DND-41 (cell line): Measurements from ENCODE around the gene SLC8A2.
A peak's percentile ranks its signal among the peaks of the same experiment; 100 is the strongest.
"Not testable (repeated sequence)": the region's sequence is repeated elsewhere in the genome, so short reads cannot be mapped to it uniquely, and the experiment has no call there.

Source experiments
- ATAC-seq: fragments of 200-7000 bp; cut with Tn5 transposase; 3 replicates; pipeline ENCODE4 v1.9.1; 2021; ENCODE audit warnings: low read depth; ENCODE audit not compliant: insufficient read depth
- DNase-seq: peaks from one replicate; pipeline ENCODE4 v3.0.0-alpha.2; 2020
- H2AFZ ChIP-seq: 2 replicates; pipeline ENCODE4 v1.6.0; 2012; ENCODE audit warnings: low read depth, low read length
- H3K27ac ChIP-seq: 2 replicates; pipeline ENCODE4 v1.5.1; 2012; ENCODE audit warnings: low read length, inconsistent platforms
- H3K27me3 ChIP-seq: fragments of 200-600 bp; sonication (generic); 2 replicates; pipeline ENCODE4 v1.6.0; 2012; ENCODE audit warnings: low read length, mild to moderate bottlenecking, inconsistent platforms; ENCODE audit not compliant: insufficient read depth, poor library complexity
- H3K36me3 ChIP-seq: 2 replicates; pipeline ENCODE4 v1.5.1; 2012; ENCODE audit warnings: low read length, inconsistent platforms; ENCODE audit not compliant: insufficient read depth
- H3K4me1 ChIP-seq: 2 replicates; pipeline ENCODE4 v1.5.1; 2012; ENCODE audit warnings: mild to moderate bottlenecking, low read length; ENCODE audit not compliant: insufficient read depth
- H3K4me2 ChIP-seq: 2 replicates; pipeline ENCODE4 v1.6.0; 2012; ENCODE audit warnings: mild to moderate bottlenecking, moderate library complexity, low read length, inconsistent platforms; ENCODE audit not compliant: insufficient read depth
- H3K4me3 ChIP-seq, 2 experiments: fragments of 200-600 bp in 1 of 2; shearing (Covaris generic) in 1 of 2; 2 replicates each; pipeline ENCODE4 v1.5.1; 2012 to 2016; ENCODE audit warnings: inconsistent platforms in 2 of 2, low read length in 2 of 2, mild to moderate bottlenecking in 2 of 2, low read depth in 1 of 2, moderate library complexity in 1 of 2
- H3K79me2 ChIP-seq: 2 replicates; pipeline ENCODE4 v1.6.0; 2012; ENCODE audit warnings: low read length, inconsistent platforms; ENCODE audit not compliant: insufficient read depth
- H3K9ac ChIP-seq: 2 replicates; pipeline ENCODE4 v1.6.0; 2012; ENCODE audit warnings: low read depth, mild to moderate bottlenecking, inconsistent platforms, low read length, moderate library complexity
- H3K9me3 ChIP-seq: 2 replicates; pipeline ENCODE4 v1.5.1; 2012; ENCODE audit warnings: low read length, moderate library complexity, mild to moderate bottlenecking, inconsistent platforms; ENCODE audit not compliant: insufficient read depth, severe bottlenecking
- H4K20me1 ChIP-seq: 2 replicates; pipeline ENCODE4 v1.6.0; 2012; ENCODE audit warnings: low read length; ENCODE audit not compliant: insufficient read depth
- EZH2 ChIP-seq: IDR thresholded peaks from 3 replicates; pipeline ENCODE4 v1.6.1; 2012; ENCODE audit warnings: borderline replicate concordance, low read depth, mild to moderate bottlenecking, moderate library complexity, low read length, inconsistent platforms; ENCODE audit not compliant: severe bottlenecking
- TF ChIP-seq, protein P1 (sequence below): IDR thresholded peaks from 2 replicates; pipeline ENCODE4 v1.5.1; 2012; ENCODE audit warnings: borderline replicate concordance, low read length, moderate library complexity, mild to moderate bottlenecking; ENCODE audit not compliant: poor library complexity, severe bottlenecking; ENCODE audit errors: extremely low read depth

Gene SLC8A2

DNA sequence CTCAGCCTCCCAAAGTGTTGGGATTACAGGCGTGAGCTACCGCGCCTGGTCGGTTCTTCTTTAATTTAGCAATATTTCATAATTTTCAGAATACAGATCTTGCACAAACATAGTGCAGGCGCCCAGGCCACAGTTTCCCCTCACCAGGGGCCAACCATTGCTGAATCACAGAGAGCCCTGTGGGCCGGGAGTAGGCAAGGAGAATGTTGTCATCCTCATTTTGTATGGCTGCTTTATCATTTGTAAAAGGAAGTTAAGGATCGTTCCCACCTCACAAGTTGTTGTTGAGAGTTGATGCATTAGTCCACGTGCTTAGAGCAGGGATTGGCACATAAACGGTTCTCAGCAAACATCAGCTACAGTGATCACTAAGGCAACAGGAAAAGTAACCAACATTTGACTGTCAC lies 82.5 kb downstream of the SLC8A2 start:
- DNase-seq (no peak), ATAC-seq (no peak)
- TF ChIP-seq, protein P1, sequence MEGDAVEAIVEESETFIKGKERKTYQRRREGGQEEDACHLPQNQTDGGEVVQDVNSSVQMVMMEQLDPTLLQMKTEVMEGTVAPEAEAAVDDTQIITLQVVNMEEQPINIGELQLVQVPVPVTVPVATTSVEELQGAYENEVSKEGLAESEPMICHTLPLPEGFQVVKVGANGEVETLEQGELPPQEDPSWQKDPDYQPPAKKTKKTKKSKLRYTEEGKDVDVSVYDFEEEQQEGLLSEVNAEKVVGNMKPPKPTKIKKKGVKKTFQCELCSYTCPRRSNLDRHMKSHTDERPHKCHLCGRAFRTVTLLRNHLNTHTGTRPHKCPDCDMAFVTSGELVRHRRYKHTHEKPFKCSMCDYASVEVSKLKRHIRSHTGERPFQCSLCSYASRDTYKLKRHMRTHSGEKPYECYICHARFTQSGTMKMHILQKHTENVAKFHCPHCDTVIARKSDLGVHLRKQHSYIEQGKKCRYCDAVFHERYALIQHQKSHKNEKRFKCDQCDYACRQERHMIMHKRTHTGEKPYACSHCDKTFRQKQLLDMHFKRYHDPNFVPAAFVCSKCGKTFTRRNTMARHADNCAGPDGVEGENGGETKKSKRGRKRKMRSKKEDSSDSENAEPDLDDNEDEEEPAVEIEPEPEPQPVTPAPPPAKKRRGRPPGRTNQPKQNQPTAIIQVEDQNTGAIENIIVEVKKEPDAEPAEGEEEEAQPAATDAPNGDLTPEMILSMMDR, result no peak
- TF ChIP-seq EZH2, result no peak
- Histone ChIP-seq H3K9ac (no peak overlapping the region), H3K27me3 (no peaks in the 10 kb centered on the region), H3K4me3 (no peak overlapping the region), H3K27ac (no peak overlapping the region), H3K79me2 (no peaks in the 10 kb centered on the region), H2AFZ (no peak overlapping the region), H3K4me1 (no peaks in the 10 kb centered on the region), H3K36me3 (no peaks in the 10 kb centered on the region), H3K9me3 (no peaks in the 10 kb centered on the region), H4K20me1 (no peaks in the 10 kb centered on the region), H3K4me2 (no peak overlapping the region)

DNA sequence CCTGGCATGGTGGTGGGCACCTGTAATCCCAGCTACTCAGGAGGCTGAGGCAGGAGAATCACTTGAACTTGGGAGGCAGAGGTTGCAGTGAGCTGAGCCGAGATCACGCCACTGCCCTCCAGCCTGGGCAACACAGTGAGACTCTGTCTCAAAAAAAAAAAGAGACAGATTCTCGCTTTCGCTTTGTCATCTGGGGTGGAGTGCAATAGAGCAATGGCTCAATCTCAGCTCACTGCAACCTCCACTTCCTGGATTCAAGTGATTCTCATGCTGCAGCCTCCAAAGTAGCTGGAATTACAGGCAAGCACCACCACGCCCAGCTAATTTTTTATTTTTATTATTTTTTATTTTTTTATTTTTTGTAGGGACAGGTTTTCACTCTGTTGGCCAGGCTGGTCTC lies 83.0 kb downstream of the SLC8A2 start:
- DNase-seq, ATAC-seq: not testable (repeated sequence)

DNA sequence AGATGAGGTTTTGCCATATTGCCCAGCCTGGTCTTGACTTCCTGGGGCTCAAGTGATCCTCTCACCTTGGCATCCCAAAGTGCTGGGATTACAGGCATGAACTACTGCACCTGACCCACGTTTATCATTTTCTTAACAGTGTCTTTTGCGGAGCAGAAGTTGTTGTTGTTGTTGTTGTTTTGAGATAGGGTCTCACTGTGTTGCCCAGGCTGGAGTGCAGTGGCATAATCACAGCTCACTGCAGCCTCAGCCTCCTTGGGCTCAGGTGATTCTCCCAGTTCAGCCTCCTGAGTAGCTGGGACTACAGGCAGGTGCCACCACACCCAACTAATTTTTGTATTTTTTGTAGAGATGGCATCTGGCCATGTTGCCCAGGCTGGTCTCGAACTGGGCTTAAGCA lies 84.1 kb downstream of the SLC8A2 start:
- not testable (repeated sequence) for H3K4me2 ChIP-seq, H3K27ac ChIP-seq, ATAC-seq, H4K20me1 ChIP-seq, DNase-seq, H3K4me3 ChIP-seq, H3K79me2 ChIP-seq, H3K27me3 ChIP-seq, H3K9ac ChIP-seq, H2AFZ ChIP-seq, H3K4me1 ChIP-seq, H3K9me3 ChIP-seq, H3K36me3 ChIP-seq

More for the DNA sequence above, 83.0 kb downstream of the SLC8A2 start:
- H3K9me3 ChIP-seq, H3K4me2 ChIP-seq, H3K4me1 ChIP-seq, H3K27me3 ChIP-seq, H3K27ac ChIP-seq, H3K4me3 ChIP-seq, H2AFZ ChIP-seq, H3K9ac ChIP-seq, H4K20me1 ChIP-seq, H3K36me3 ChIP-seq, H3K79me2 ChIP-seq: not testable (repeated sequence)

DNA sequence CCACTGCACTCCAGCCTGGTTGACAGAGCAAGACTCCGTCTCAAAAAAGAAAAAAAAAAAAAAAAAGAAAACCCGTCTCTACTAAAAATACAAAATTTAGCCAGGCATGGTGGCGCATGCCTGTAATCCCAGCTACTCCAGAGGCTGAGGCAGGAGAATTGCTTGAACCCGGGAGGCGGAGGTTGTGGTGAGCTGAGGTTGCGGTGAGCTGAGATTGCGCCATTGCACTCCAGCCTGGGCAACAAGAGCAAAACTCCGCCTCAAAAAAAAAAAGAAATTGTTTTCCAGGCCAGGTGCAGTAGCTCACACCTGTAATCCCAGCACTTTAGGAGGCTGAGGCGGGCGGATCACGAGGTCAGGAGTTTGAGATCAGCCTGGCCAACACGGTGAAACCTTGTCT lies 85.1 kb downstream of the SLC8A2 start:
- not testable (repeated sequence) for ATAC-seq, H3K36me3 ChIP-seq, H3K27ac ChIP-seq

DNA sequence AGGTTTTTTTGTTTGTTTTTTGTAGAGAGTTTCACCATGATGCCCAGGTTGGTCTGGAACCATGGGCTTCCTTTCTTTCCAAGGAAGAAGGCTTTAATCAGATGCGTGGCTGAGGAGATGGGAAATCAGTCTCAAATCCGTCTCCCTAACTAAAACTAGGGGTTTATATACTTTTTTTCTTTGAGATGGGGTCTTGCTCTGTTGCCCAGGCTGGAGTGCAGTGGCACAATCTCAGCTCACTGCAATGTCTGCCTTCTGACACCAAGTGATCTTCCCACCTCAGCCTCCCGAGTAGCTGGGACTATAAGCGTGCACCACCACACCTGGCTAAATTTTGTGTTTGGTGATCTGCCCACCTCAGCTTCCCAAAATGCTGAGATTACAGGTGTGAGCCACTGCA lies 87.2 kb downstream of the SLC8A2 start:
- H3K4me1 ChIP-seq, H3K9ac ChIP-seq, H3K27me3 ChIP-seq, H3K9me3 ChIP-seq, H2AFZ ChIP-seq, H3K27ac ChIP-seq, H3K4me3 ChIP-seq, H3K79me2 ChIP-seq, H3K4me2 ChIP-seq, ATAC-seq, DNase-seq: not testable (repeated sequence)
- peaks cover 21% of the 10 kb centered on the region for H4K20me1 ChIP-seq
- peaks cover 28% of the 10 kb centered on the region for H3K36me3 ChIP-seq

More for the DNA sequence above, 85.1 kb downstream of the SLC8A2 start:
- not testable (repeated sequence) for DNase-seq, H3K4me1 ChIP-seq, H3K79me2 ChIP-seq, H4K20me1 ChIP-seq, H2AFZ ChIP-seq, H3K9me3 ChIP-seq, H3K4me3 ChIP-seq, H3K4me2 ChIP-seq, H3K27me3 ChIP-seq, H3K9ac ChIP-seq

DNA sequence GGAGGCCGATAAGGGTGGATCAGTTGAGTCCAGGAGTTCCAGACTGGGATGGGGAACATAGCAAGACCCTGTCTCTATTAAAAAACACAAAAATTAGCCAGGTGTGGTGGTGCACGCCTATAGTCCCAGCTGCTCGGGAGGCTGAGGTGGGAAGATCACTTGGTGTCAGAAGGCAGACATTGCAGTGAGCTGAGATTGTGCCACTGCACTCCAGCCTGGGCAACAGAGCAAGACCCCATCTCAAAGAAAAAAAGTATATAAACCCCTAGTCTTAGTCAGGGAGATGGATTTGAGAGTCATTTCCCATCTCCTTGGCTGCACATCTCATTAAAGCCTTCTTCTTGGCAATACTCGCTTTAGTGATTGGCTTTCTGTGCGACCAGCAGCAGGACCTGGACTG lies 87.8 kb downstream of the SLC8A2 start:
- Histone ChIP-seq H3K36me3 (peaks cover 34% of the 10 kb centered on the region), H4K20me1 (peaks cover 25% of the 10 kb centered on the region)
- H3K4me2 ChIP-seq, H3K27ac ChIP-seq, H3K4me3 ChIP-seq, H3K4me1 ChIP-seq, H3K9me3 ChIP-seq, H3K27me3 ChIP-seq, H3K9ac ChIP-seq, H2AFZ ChIP-seq, H3K79me2 ChIP-seq, DNase-seq: not testable (repeated sequence)
- ATAC-seq, result 0 out of 3 replicates have a peak, but pooled peaks have one; percentile 20
